Sigmoid colon (tissue), 4 donors: ENCODE results near the gene METAP1D.

Experiments used
- POLR2AphosphoS5 ChIP-seq, 4 donors: sonication (generic); formaldehyde crosslinking; IDR thresholded peaks; one replicate each; pipeline ENCODE4 v1.6.1; 2017; ENCODE audit warnings: antibody characterized with exemption in 4 of 4
- TF ChIP-seq, protein P1 (sequence below), 4 experiments: fragments of 450-650 bp in 3 of 4; fragments of 200-600 bp in 1 of 4; IDR thresholded peaks; one replicate each; pipeline ENCODE4 v1.5.1; 2016 to 2019; ENCODE audit warnings: antibody characterized with exemption in 4 of 4, mild to moderate bottlenecking in 3 of 4, moderate library complexity in 2 of 4

DNA sequence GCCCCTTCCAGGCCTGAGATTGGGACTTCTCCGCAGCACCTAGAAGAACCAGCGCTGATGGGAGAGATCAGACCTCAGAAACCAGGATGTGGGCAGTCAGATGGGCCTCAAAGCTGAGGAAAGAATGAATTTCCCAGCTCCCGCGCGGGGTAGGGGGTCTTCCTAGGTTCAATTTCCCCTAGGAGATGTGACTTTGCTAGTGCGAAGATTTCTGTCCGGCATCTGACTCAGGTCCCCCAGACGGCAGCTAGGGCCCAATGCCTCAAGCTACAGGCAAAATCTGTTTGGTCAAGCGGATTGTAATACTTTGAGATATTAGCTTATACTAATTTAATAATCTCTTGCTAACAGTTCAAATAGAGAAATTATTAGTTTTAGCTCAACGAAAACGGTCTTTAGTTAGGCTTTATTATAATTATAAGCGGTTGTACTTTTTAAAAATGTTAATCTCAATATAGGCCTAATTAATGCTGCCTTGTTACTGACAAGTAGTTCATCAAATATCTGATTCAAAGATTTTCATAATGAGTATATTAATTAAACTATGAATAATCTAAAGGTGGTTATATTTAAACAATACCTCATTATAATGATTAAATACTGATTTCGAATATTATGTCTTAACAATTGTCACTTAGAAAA, 91.4 kb downstream of the METAP1D start:
- TF ChIP-seq, protein P1, sequence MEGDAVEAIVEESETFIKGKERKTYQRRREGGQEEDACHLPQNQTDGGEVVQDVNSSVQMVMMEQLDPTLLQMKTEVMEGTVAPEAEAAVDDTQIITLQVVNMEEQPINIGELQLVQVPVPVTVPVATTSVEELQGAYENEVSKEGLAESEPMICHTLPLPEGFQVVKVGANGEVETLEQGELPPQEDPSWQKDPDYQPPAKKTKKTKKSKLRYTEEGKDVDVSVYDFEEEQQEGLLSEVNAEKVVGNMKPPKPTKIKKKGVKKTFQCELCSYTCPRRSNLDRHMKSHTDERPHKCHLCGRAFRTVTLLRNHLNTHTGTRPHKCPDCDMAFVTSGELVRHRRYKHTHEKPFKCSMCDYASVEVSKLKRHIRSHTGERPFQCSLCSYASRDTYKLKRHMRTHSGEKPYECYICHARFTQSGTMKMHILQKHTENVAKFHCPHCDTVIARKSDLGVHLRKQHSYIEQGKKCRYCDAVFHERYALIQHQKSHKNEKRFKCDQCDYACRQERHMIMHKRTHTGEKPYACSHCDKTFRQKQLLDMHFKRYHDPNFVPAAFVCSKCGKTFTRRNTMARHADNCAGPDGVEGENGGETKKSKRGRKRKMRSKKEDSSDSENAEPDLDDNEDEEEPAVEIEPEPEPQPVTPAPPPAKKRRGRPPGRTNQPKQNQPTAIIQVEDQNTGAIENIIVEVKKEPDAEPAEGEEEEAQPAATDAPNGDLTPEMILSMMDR (IDR thresholded peaks at IDR 0.05) = no peak
- TF ChIP-seq POLR2AphosphoS5 (IDR thresholded peaks at IDR 0.05) = peak in 2 of 4 donors; percentile 34 to 63
